BLaER1 (cell line): ENCODE data around the gene KLC4.

Experiments used
- H3K27ac ChIP-seq: shearing (Covaris generic); formaldehyde crosslinking; 2 replicates; pipeline ENCODE4 v1.8.1; 2022
- H3K27me3 ChIP-seq: shearing (Covaris generic); formaldehyde crosslinking; 2 replicates; pipeline ENCODE4 v1.8.1; 2022
- H3K36me3 ChIP-seq: shearing (Covaris generic); formaldehyde crosslinking; 2 replicates; pipeline ENCODE4 v1.8.1; 2022
- H3K4me1 ChIP-seq: shearing (Covaris generic); formaldehyde crosslinking; 2 replicates; pipeline ENCODE4 v1.8.1; 2022
- H3K4me2 ChIP-seq: shearing (Covaris generic); formaldehyde crosslinking; 2 replicates; pipeline ENCODE4 v1.8.1; 2022
- H3K4me3 ChIP-seq: shearing (Covaris generic); formaldehyde crosslinking; 2 replicates; pipeline ENCODE4 v1.8.1; 2022
- H3K9ac ChIP-seq: shearing (Covaris generic); formaldehyde crosslinking; 2 replicates; pipeline ENCODE4 v1.8.1; 2022
- H3K9me3 ChIP-seq: shearing (Covaris generic); formaldehyde crosslinking; 2 replicates; pipeline ENCODE4 v1.8.1; 2022
- H4K20me1 ChIP-seq: shearing (Covaris generic); formaldehyde crosslinking; 2 replicates; pipeline ENCODE4 v1.8.1; 2022
- Cebpa-rat ChIP-seq: shearing (Covaris generic); IDR thresholded peaks from 2 replicates; pipeline ENCODE4 v1.8.1; 2022

Gene KLC4

GRCh38 chr6:43060755-43061633, 1.6 kb downstream of the KLC4 start:
- Histone ChIP-seq H3K9me3 (no peaks in the 10 kb centered on the region), H3K9ac (peak overlapping the region; percentile 92), H3K4me1 (peaks cover 29% of the 10 kb centered on the region), H4K20me1 (no peaks in the 10 kb centered on the region), H3K4me3 (no peak overlapping the region), H3K27me3 (no peaks in the 10 kb centered on the region), H3K4me2 (peak overlapping the region; percentile 96), H3K36me3 (peaks cover 54% of the 10 kb centered on the region), H3K27ac (no peak overlapping the region)
- no peak for TF ChIP-seq Cebpa-rat

GRCh38 chr6:43061861-43062260, 2.4 kb downstream of the KLC4 start:
- Histone ChIP-seq H3K27ac (no peak overlapping the region), H3K9ac (no peak overlapping the region), H3K27me3 (no peaks in the 10 kb centered on the region), H3K9me3 (no peaks in the 10 kb centered on the region), H3K4me1 (peaks cover 29% of the 10 kb centered on the region), H3K4me2 (no peak overlapping the region), H3K36me3 (peaks cover 54% of the 10 kb centered on the region), H3K4me3 (no peak overlapping the region), H4K20me1 (no peaks in the 10 kb centered on the region)
- no peak for TF ChIP-seq Cebpa-rat

- no peaks in the 10 kb centered on the region for H4K20me1 ChIP-seq
- H3K27ac ChIP-seq = no peak overlapping the region
- H3K36me3 ChIP-seq = peaks cover 44% of the 10 kb centered on the region
- H3K4me3 ChIP-seq = no peak overlapping the region
- no peak overlapping the region for H3K9ac ChIP-seq
- H3K4me2 ChIP-seq = no peak overlapping the region
- no peaks in the 10 kb centered on the region for H3K9me3 ChIP-seq
- peaks cover 26% of the 10 kb centered on the region for H3K4me1 ChIP-seq
- H3K27me3 ChIP-seq = no peaks in the 10 kb centered on the region
- no peak for TF ChIP-seq Cebpa-rat
These were observed 3.4 kb downstream of the KLC4 start for GRCh38 chr6:43062818-43063217.

GRCh38 chr6:43070028-43070632, 10.7 kb downstream of the KLC4 start:
- Histone ChIP-seq H3K27me3 (no peaks in the 10 kb centered on the region), H3K4me2 (no peak overlapping the region), H3K36me3 (peaks cover 40% of the 10 kb centered on the region), H3K9ac (no peak overlapping the region), H3K9me3 (no peaks in the 10 kb centered on the region), H3K27ac (no peak overlapping the region), H4K20me1 (no peaks in the 10 kb centered on the region), H3K4me3 (no peak overlapping the region), H3K4me1 (peaks cover 2% of the 10 kb centered on the region)
- TF ChIP-seq Cebpa-rat = no peak

- H3K27ac ChIP-seq = peak overlapping the region; percentile 56
- no peak overlapping the region for H3K4me3 ChIP-seq
- H3K9ac ChIP-seq = peak overlapping the region; percentile 63; the same call in 1 of the 2 replicates
- peaks cover 30% of the 10 kb centered on the region for H4K20me1 ChIP-seq
- H3K27me3 ChIP-seq = no peaks in the 10 kb centered on the region
- peaks cover 37% of the 10 kb centered on the region for H3K4me1 ChIP-seq
- peak overlapping the region; percentile 78 for H3K4me2 ChIP-seq
- peaks cover 23% of the 10 kb centered on the region for H3K36me3 ChIP-seq
- H3K9me3 ChIP-seq = no peaks in the 10 kb centered on the region
- no peak for TF ChIP-seq Cebpa-rat
These were observed 15.6 kb downstream of the KLC4 start for GRCh38 chr6:43074847-43075669.

GRCh38 chr6:43075670-43076463, 16.4 kb downstream of the KLC4 start, which contains the start of gene PTK7:
Gene PTK7, plus strand, starts transcription at chr6:43076314. Its CDS starts 175 bp downstream, at chr6:43076489.
- no peak for TF ChIP-seq Cebpa-rat
- H4K20me1 ChIP-seq = peaks cover 35% of the 10 kb centered on the region
- H3K4me1 ChIP-seq = peaks cover 38% of the 10 kb centered on the region
- no peaks in the 10 kb centered on the region for H3K9me3 ChIP-seq
- peaks cover 26% of the 10 kb centered on the region for H3K36me3 ChIP-seq
- peak within 1 kb of the TSS; percentile 94 for H3K9ac ChIP-seq
- H3K27ac ChIP-seq = peak within 1 kb of the TSS; percentile 83
- no peaks in the 10 kb centered on the region for H3K27me3 ChIP-seq
- H3K4me2 ChIP-seq = peak within 1 kb of the TSS; percentile 94
- peak within 1 kb of the TSS; percentile 100 for H3K4me3 ChIP-seq

- H3K4me2 ChIP-seq = peak overlapping the region; percentile 94
- H3K27me3 ChIP-seq = no peaks in the 10 kb centered on the region
- peak overlapping the region; percentile 94 for H3K9ac ChIP-seq
- H3K4me3 ChIP-seq = peak overlapping the region; percentile 100
- H3K36me3 ChIP-seq = peaks cover 23% of the 10 kb centered on the region
- no peaks in the 10 kb centered on the region for H3K9me3 ChIP-seq
- H3K4me1 ChIP-seq = peaks cover 46% of the 10 kb centered on the region
- no peak for TF ChIP-seq Cebpa-rat
- peak overlapping the region; percentile 83 for H3K27ac ChIP-seq
- H4K20me1 ChIP-seq = peaks cover 43% of the 10 kb centered on the region
These were observed 17.3 kb downstream of the KLC4 start for GRCh38 chr6:43076464-43077332.

GRCh38 chr6:43077333-43077809, 17.9 kb downstream of the KLC4 start:
- Histone ChIP-seq H3K27me3 (no peaks in the 10 kb centered on the region), H3K36me3 (peaks cover 19% of the 10 kb centered on the region), H3K27ac (peak overlapping the region; percentile 83), H3K4me3 (peak overlapping the region; percentile 100), H4K20me1 (peaks cover 50% of the 10 kb centered on the region), H3K4me1 (peaks cover 51% of the 10 kb centered on the region), H3K9me3 (no peaks in the 10 kb centered on the region), H3K4me2 (peak overlapping the region; percentile 94), H3K9ac (peak overlapping the region; percentile 94)
- TF ChIP-seq Cebpa-rat = no peak
